Parathyroid adenoma (tissue), 2 donors: ENCODE measurements around the gene L3MBTL1.

ENCODE experiments used
- H2AFZ ChIP-seq: fragments of 300-600 bp; sonication (generic); one replicate; pipeline ENCODE4 v1.7.0; 2017; ENCODE audit warnings: antibody characterized with exemption, mild to moderate bottlenecking
- H3K27ac ChIP-seq: fragments of 300-600 bp; sonication (generic); one replicate; pipeline ENCODE4 v1.7.0; 2017
- H3K27me3 ChIP-seq: fragments of 300-600 bp; sonication (generic); one replicate; pipeline ENCODE4 v1.7.0; 2017; ENCODE audit warnings: low read length; ENCODE audit not compliant: control insufficient read depth, insufficient read depth
- H3K36me3 ChIP-seq: fragments of 300-600 bp; sonication (generic); one replicate; pipeline ENCODE4 v1.7.0; 2017; ENCODE audit warnings: low read length; ENCODE audit not compliant: control insufficient read depth, insufficient read depth
- H3K4me1 ChIP-seq: fragments of 300-600 bp; sonication (generic); one replicate; pipeline ENCODE4 v1.7.0; 2017; ENCODE audit warnings: control low read depth
- H3K4me2 ChIP-seq: fragments of 300-600 bp; sonication (generic); one replicate; pipeline ENCODE4 v1.7.0; 2017; ENCODE audit warnings: low read length
- H3K4me3 ChIP-seq: fragments of 300-600 bp; sonication (generic); one replicate; pipeline ENCODE4 v1.7.0; 2017; ENCODE audit warnings: low read depth, low read length
- H3K79me2 ChIP-seq: fragments of 300-600 bp; sonication (generic); one replicate; pipeline ENCODE4 v1.7.0; 2017; ENCODE audit warnings: control low read depth
- H3K9ac ChIP-seq: fragments of 300-600 bp; sonication (generic); one replicate; pipeline ENCODE4 v1.7.0; 2017; ENCODE audit warnings: mild to moderate bottlenecking
- H3K9me3 ChIP-seq: fragments of 300-600 bp; sonication (generic); one replicate; pipeline ENCODE4 v1.7.0; 2017; ENCODE audit warnings: low read length; ENCODE audit not compliant: control insufficient read depth
- TF ChIP-seq, protein P1 (sequence below): fragments of 300-600 bp; sonication (generic); IDR thresholded peaks from one replicate; pipeline ENCODE4 v1.7.0; 2017; ENCODE audit warnings: antibody characterized with exemption, mild to moderate bottlenecking
- donor health status: primary hyperparathyroidism.

The L3MBTL1 gene

GRCh38 chr20:43564993-43565757 is 57.7 kb downstream of the L3MBTL1 start:
- Histone ChIP-seq H3K36me3 (no peaks in the 10 kb centered on the region), H3K27me3 (no peaks in the 10 kb centered on the region), H3K9ac (no peak overlapping the region), H3K4me3 (no peak overlapping the region), H3K4me1 (no peaks in the 10 kb centered on the region), H2AFZ (no peak overlapping the region), H3K79me2 (no peaks in the 10 kb centered on the region), H3K27ac (no peak overlapping the region), H3K9me3 (no peaks in the 10 kb centered on the region), H3K4me2 (no peak overlapping the region)
- TF ChIP-seq, protein P1, sequence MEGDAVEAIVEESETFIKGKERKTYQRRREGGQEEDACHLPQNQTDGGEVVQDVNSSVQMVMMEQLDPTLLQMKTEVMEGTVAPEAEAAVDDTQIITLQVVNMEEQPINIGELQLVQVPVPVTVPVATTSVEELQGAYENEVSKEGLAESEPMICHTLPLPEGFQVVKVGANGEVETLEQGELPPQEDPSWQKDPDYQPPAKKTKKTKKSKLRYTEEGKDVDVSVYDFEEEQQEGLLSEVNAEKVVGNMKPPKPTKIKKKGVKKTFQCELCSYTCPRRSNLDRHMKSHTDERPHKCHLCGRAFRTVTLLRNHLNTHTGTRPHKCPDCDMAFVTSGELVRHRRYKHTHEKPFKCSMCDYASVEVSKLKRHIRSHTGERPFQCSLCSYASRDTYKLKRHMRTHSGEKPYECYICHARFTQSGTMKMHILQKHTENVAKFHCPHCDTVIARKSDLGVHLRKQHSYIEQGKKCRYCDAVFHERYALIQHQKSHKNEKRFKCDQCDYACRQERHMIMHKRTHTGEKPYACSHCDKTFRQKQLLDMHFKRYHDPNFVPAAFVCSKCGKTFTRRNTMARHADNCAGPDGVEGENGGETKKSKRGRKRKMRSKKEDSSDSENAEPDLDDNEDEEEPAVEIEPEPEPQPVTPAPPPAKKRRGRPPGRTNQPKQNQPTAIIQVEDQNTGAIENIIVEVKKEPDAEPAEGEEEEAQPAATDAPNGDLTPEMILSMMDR: no peak

DNA sequence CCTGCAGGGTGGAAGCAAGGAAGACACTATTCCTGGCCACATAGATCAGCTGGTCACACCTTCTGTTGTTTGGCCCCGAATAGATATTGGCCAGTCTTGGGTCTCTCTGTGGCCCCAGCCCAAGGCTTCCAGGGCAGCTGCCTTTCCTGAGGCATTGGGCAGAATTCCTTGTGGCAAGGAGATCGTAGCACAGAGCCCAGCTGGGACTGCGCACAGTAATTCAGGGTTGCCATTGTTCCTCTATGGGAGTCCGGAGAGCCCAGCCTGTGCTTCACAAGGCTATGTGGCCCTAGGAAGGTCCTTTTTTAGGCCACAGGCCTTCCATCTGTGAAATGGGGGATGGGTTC is 58.2 kb downstream of the L3MBTL1 start:
- H3K9me3 ChIP-seq: no peaks in the 10 kb centered on the region
- no peaks in the 10 kb centered on the region for H3K36me3 ChIP-seq
- H3K4me1 ChIP-seq: no peaks in the 10 kb centered on the region
- H3K27me3 ChIP-seq: no peaks in the 10 kb centered on the region
- H3K4me2 ChIP-seq: no peak overlapping the region
- H3K27ac ChIP-seq: no peak overlapping the region
- no peak overlapping the region for H3K4me3 ChIP-seq
- no peak overlapping the region for H3K9ac ChIP-seq
- TF ChIP-seq, protein P1: no peak
- H3K79me2 ChIP-seq: no peaks in the 10 kb centered on the region
- no peak overlapping the region for H2AFZ ChIP-seq

- Histone ChIP-seq H3K27me3 (no peaks in the 10 kb centered on the region), H3K9me3 (no peaks in the 10 kb centered on the region), H3K4me1 (no peaks in the 10 kb centered on the region), H3K4me2 (no peak overlapping the region), H3K27ac (no peak overlapping the region), H3K79me2 (no peaks in the 10 kb centered on the region), H3K4me3 (no peak overlapping the region), H2AFZ (no peak overlapping the region), H3K9ac (no peak overlapping the region), H3K36me3 (no peaks in the 10 kb centered on the region)
- TF ChIP-seq, protein P1: no peak
Measured at GRCh38 chr20:43567477-43567876, 60.0 kb downstream of the L3MBTL1 start.

DNA sequence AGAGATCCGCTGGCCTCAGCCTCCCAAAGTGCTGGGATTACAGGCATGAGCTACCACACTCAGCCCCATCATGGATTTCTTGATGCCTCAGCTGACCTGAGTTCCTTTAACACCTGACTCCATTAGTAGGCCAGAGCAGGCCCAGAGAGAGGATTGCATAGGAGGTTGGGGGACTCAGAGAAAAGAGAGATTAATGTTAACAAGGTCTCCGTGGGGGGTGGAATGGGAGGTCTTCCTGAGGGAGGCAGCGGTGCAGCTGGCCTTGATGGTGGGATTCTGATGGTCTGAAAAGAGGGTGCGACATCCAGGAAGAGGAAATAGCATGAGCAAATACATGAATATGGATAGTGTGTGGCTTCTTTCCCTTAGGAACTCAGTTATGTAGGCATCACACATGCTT is 61.2 kb downstream of the L3MBTL1 start:
- no peaks in the 10 kb centered on the region for H3K9me3 ChIP-seq
- no peaks in the 10 kb centered on the region for H3K4me1 ChIP-seq
- H2AFZ ChIP-seq: no peak overlapping the region
- no peak overlapping the region for H3K4me3 ChIP-seq
- H3K27me3 ChIP-seq: no peaks in the 10 kb centered on the region
- no peaks in the 10 kb centered on the region for H3K79me2 ChIP-seq
- H3K4me2 ChIP-seq: no peak overlapping the region
- no peak overlapping the region for H3K27ac ChIP-seq
- TF ChIP-seq, protein P1: no peak
- no peaks in the 10 kb centered on the region for H3K36me3 ChIP-seq
- H3K9ac ChIP-seq: no peak overlapping the region

GRCh38 chr20:43569282-43569681 is 61.8 kb downstream of the L3MBTL1 start:
- Histone ChIP-seq H3K27me3 (no peaks in the 10 kb centered on the region), H3K79me2 (no peaks in the 10 kb centered on the region), H3K4me1 (no peaks in the 10 kb centered on the region), H3K9me3 (no peaks in the 10 kb centered on the region), H2AFZ (no peak overlapping the region), H3K9ac (no peak overlapping the region), H3K36me3 (no peaks in the 10 kb centered on the region), H3K27ac (no peak overlapping the region), H3K4me2 (no peak overlapping the region), H3K4me3 (no peak overlapping the region)
- TF ChIP-seq, protein P1: no peak
